ENCODE results near the gene GPC5. TPM values are rescaled to one million over a fixed set of nuclear protein-coding genes. Genes with fewer than 3 reads are reported as not detected.

Gene GPC5
- total and polyA plus RNA-seq, 2 of the 8 experiments (the other 6 are each of a cell fraction or from before 2014, with no cell fraction given) = 0.20 to 0.39 TPM

GRCh38 chr13:91785431-91786119, 387.2 kb downstream of the GPC5 start:
- H2BK15ac ChIP-seq (ENCODE audit: low read length) = no peak overlapping the region
- H3K9ac ChIP-seq (replicated peaks in 1 of 4; ENCODE audit: extremely low read depth in 1 of 4, low read depth in 3 of 4, low read length in 3 of 4) = no peak overlapping the region
- no peak overlapping the region for H3K4me2 ChIP-seq (ENCODE audit: insufficient read depth in 1 of 2, low read depth in 2 of 2, low read length in 2 of 2)
- ChIA-PET CTCF (ENCODE audit: partially characterized antibody) (interaction anchor here (0.9 kb wide), 1 partner anchor 69 kb away, joined by 3 read pairs; no protein-coding TSS in a partner anchor), POLR2A (ENCODE audit: partially characterized antibody) (no interaction called here)
- FAIRE-seq = no peak
- no peak overlapping the region for H4K5ac ChIP-seq (ENCODE audit: insufficient read length, low read depth, low read length)
- H2BK5ac ChIP-seq (ENCODE audit: low read depth, low read length) = no peak overlapping the region
- H4K91ac ChIP-seq (replicated peaks; ENCODE audit: insufficient read length, low read length) = no peak overlapping the region
- no peak overlapping the region for H2BK20ac ChIP-seq (ENCODE audit: low read length)
- peak overlapping the region; percentile 64; the same call in 1 of the 2 replicates for H2AFZ ChIP-seq (ENCODE audit: low read length)
- no peaks in the 10 kb centered on the region for H3K9me3 ChIP-seq (ENCODE audit: insufficient read depth in 2 of 2, low read depth in 1 of 2, low read length in 1 of 2)
- no peak overlapping the region for H3K23ac ChIP-seq (ENCODE audit: insufficient read length)
- no peak overlapping the region for H3K4me3 ChIP-seq (ENCODE audit: extremely low read depth in 1 of 4, insufficient read depth in 2 of 4, low read depth in 3 of 4, low read length in 4 of 4)
- no peaks in the 10 kb centered on the region for H3K27me3 ChIP-seq (replicated peaks in 1 of 4; ENCODE audit: control insufficient read depth in 3 of 4, extremely low read depth in 1 of 4, insufficient read depth in 3 of 4, low read length in 3 of 4)
- H3K4me1 ChIP-seq (replicated peaks in 1 of 4; ENCODE audit: control insufficient read depth in 3 of 4, insufficient read depth in 4 of 4, low read length in 3 of 4) = no peaks in the 10 kb centered on the region
- no peak for DNase-seq (ENCODE audit: low read depth in 1 of 2, low spot score in 2 of 2)
- no peaks in the 10 kb centered on the region for H3K36me3 ChIP-seq (ENCODE audit: control insufficient read depth in 2 of 4, insufficient read depth in 4 of 4, low read length in 3 of 4)
- H4K8ac ChIP-seq (ENCODE audit: extremely low read depth, insufficient read depth, low read length) = no peak overlapping the region
- no peak overlapping the region for H3K27ac ChIP-seq (ENCODE audit: low read depth, low read length)
- no peak overlapping the region for H3K14ac ChIP-seq (ENCODE audit: insufficient read length)
- 92% methylated on average over 3 of the region's 5 CpGs; no CpG with 5 or more reads in 1 of the 2 experiments for WGBS, 2 experiments (ENCODE audit: extremely low coverage in 1 of 2, insufficient coverage in 1 of 2, insufficient read length in 1 of 2, insufficient replicate concordance in 2 of 2, low coverage in 1 of 2, low lambda C conversion rate in 2 of 2, missing lambda C conversion rate in 1 of 2)
- H3K4ac ChIP-seq (replicated peaks; ENCODE audit: insufficient read length, low read depth, low read length) = no peak overlapping the region
- no peaks in the 10 kb centered on the region for H4K20me1 ChIP-seq (replicated peaks in 1 of 2; ENCODE audit: control insufficient read depth in 1 of 2, insufficient read depth in 2 of 2, low read length in 2 of 2)
- H3K23me2 ChIP-seq (ENCODE audit: low read depth, low read length) = no peaks in the 10 kb centered on the region
- H3K79me2 ChIP-seq (ENCODE audit: control insufficient read depth in 1 of 2, insufficient read depth in 2 of 2, low read length in 2 of 2) = no peaks in the 10 kb centered on the region
- H2BK120ac ChIP-seq (replicated peaks; ENCODE audit: low read depth, low read length) = no peak overlapping the region
- H3K18ac ChIP-seq (ENCODE audit: extremely low read depth, low read length) = no peak overlapping the region
- no peaks in the 10 kb centered on the region for H3K79me1 ChIP-seq (ENCODE audit: low read depth, low read length)
- H2BK12ac ChIP-seq (ENCODE audit: low read depth, low read length) = no peak overlapping the region
- no peak overlapping the region for H3K56ac ChIP-seq (replicated peaks; ENCODE audit: insufficient read length, low read depth, low read length)
- H2AK5ac ChIP-seq (ENCODE audit: low read depth, low read length) = no peak overlapping the region
- TF ChIP-seq POLR2AphosphoS5 (IDR thresholded peaks at IDR 0.05; ENCODE audit: low read depth, low read length) (no peak), YY1 (IDR thresholded peaks at IDR 0.05; ENCODE audit: low read depth, low read length) (no peak), CTCF (IDR thresholded peaks at IDR 0.05; ENCODE audit: control extremely low read depth in 1 of 3, insufficient read depth in 1 of 3, low read depth in 1 of 3, low read length in 3 of 3) (no peak), NANOG (IDR thresholded peaks at IDR 0.05; ENCODE audit: insufficient read depth, low read depth, low read length, poor library complexity, severe bottlenecking) (no peak), RBBP5 (IDR thresholded peaks at IDR 0.05; ENCODE audit: borderline replicate concordance, low read depth, low read length) (no peak), RXRA (IDR thresholded peaks at IDR 0.05; ENCODE audit: insufficient read depth, low read depth, low read length) (no peak), BACH1 (IDR thresholded peaks at IDR 0.05; ENCODE audit: low read length) (no peak), EZH2 (IDR thresholded peaks at IDR 0.05; ENCODE audit: low read depth, low read length, severe bottlenecking) (no peak), MAX (IDR thresholded peaks at IDR 0.05) (no peak), SP4 (IDR thresholded peaks at IDR 0.05; ENCODE audit: low read length) (no peak), POU5F1 (IDR thresholded peaks at IDR 0.05; ENCODE audit: low read depth, low read length) (no peak)

Data from H1 (cell line).